GM12875 (cell line): ENCODE measurements around the gene TUBA4B.

Source experiments
- H3K4me3 ChIP-seq: one replicate; pipeline ENCODE4 v1.5.1; 2011; ENCODE audit warnings: low read depth, low read length, control low read depth
- CTCF ChIP-seq: IDR thresholded peaks from 2 replicates; pipeline ENCODE4 v1.5.1; 2011; ENCODE audit warnings: low read depth, mild to moderate bottlenecking, control low read depth, inconsistent platforms, low read length, moderate library complexity, borderline replicate concordance; ENCODE audit not compliant: insufficient read depth

Gene TUBA4B

GRCh38 chr2:219219784-219220532 is 33.1 kb upstream of the TUBA4B start:
- no peak for TF ChIP-seq CTCF

GRCh38 chr2:219220652-219221402 is 32.2 kb upstream of the TUBA4B start:
- TF ChIP-seq CTCF, result no peak

More at GRCh38 chr2:219219784-219220532, 33.1 kb upstream of the TUBA4B start:
- H3K4me3 ChIP-seq, result no peak overlapping the region

GRCh38 chr2:219221957-219222518 is 31.0 kb upstream of the TUBA4B start:
- TF ChIP-seq CTCF, result no peak
- H3K4me3 ChIP-seq, result no peak overlapping the region

More at GRCh38 chr2:219220652-219221402, 32.2 kb upstream of the TUBA4B start:
- no peak overlapping the region for H3K4me3 ChIP-seq

- TF ChIP-seq CTCF, result no peak
- no peak overlapping the region for H3K4me3 ChIP-seq
These were observed 29.0 kb upstream of the TUBA4B start for GRCh38 chr2:219223831-219224610.

GRCh38 chr2:219225350-219225749 is 27.7 kb upstream of the TUBA4B start:
- no peak overlapping the region for H3K4me3 ChIP-seq
- TF ChIP-seq CTCF, result no peak

GRCh38 chr2:219228041-219228910 is 24.8 kb upstream of the TUBA4B start:
- H3K4me3 ChIP-seq, result peak overlapping the region; percentile 84
- no peak for TF ChIP-seq CTCF
